Measurements from ENCODE around the gene EXOC8.
"Not testable (repeated sequence)": the region's sequence is repeated elsewhere in the genome, so short reads cannot be mapped to it uniquely, and the experiment has no call there.

The EXOC8 gene

DNA sequence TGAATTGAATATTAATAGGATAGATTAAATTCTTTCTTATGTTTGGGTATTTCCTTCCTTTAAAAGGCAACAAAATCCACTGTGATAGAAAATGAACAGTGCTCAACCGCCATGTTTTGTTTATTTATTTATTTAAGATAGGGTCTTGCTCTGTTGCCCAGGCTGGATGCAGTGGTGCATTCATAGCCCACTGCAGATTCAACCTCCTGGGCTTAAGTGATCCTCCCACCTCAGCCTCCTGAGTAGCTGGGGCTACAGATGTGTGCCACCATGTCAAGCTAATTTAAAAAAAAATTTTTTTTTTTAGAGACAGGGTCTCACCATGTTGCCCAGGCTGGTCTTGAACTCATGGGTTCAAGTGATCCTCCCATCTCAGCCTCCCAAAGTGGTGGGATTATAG lies 11.2 kb upstream of the EXOC8 start:
- DNase-seq = not testable (repeated sequence)

DNA sequence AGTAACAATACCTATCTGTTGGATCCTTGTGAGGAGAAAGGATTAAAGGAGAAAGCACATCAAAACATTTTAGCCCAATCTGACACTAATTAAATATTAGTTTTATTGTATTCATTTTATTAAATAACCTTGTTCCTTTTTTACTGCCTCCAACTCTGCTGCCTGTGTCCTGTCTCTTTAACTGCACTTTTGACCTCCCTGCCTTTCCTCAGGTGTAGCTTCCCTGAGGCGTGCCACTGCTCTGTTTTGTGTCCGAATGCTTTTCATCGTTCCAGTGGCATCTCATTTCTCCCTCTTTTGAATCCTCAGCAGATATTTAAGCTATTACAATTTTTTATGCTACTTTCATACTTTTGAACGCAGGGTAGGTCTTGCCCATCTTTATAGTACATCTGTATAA lies 10.8 kb upstream of the EXOC8 start:
- DNase-seq = no peak

DNA sequence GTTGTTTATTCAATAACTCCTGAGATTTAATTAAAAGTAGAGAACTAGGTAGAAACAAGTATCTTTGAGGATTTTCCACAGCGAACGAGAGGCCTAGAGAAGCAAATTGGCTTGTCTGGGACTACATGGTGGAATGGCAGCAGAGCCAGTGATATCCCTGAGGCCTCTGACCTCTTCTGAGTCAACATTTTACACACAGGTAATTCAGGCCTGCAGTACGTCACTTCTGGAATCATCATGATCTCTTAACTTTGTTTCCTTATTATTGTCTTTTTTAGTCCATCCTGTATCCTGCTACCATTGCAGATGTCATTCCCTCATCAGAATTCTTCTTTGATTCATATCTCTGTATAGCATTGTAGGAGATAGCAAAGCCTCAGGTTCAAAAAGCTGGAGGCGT lies 10.3 kb upstream of the EXOC8 start:
- DNase-seq = no peak

DNA sequence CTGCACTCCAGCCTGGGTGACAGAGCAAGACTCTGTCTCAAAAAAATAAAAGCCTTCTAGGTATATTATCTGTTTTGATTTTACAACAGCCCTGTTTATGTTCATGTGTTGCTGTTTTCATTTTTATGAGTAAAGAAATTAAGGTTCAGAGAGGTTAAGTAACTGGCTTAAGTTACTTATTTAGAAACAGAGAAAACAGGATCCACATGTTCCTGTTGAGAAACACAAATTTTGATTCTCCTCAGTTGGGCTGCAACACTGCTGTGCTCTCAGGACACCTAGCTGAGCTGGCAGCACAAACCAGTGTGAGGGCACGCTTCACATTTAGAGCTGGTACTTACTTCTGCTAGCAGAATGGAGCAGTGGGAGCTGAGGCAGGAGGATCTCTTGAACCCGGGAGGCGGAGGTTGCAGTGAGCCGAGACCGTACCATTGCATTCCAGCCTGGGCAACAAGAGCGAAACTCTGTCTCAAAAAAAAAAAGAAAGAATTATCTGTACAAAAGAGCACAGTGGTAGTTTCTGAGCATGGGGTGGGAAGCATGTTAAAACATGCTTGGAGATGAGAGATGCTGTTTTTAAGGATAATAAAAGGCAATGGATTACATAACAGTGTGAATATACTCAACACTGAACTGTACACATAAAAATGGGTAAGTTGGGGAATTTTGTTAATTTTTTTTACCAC lies 2.8 kb upstream of the EXOC8 start:
- no peak for DNase-seq

DNA sequence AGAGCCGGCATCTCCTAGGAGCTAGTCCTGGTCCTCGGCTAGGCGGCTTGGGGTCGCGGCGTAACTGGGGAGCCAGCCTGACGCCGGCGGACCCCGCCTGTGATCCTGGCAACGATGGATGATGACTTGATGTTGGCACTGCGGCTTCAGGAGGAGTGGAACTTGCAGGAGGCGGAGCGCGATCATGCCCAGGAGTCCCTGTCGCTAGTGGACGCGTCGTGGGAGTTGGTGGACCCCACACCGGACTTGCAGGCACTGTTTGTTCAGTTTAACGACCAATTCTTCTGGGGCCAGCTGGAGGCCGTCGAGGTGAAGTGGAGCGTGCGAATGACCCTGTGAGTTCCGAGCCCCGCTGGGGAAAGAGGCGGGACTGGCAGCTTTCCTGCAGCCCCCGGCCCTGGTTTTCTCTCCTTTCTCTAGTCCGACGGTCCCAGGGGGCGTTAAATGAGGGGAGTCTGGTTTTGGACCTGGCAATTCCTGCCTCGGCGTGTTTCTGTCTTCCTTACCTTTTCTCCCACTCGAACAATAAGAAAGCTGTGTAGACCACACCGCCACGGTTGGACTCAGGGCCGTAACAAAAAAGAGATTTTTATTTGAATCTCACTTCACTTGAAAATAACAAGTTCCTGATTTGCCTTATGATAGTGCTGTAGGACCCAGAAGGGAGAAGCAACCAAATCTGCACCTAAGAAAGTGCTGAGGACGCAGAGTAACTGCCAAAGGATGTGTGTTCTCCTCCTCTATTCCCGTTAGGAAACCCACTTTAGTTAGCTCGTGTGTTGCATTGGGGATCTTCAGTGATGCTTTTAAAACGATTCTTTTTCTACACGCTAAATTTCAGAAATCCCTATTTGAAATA lies 847 bp upstream of the EXOC8 start, which contains the start of gene SPRTN:
TSS of gene SPRTN (plus strand) at position 24 of the 859 bp plus-strand sequence. CDS start at position 115, 91 bp downstream.
- no peak for DNase-seq

DNA sequence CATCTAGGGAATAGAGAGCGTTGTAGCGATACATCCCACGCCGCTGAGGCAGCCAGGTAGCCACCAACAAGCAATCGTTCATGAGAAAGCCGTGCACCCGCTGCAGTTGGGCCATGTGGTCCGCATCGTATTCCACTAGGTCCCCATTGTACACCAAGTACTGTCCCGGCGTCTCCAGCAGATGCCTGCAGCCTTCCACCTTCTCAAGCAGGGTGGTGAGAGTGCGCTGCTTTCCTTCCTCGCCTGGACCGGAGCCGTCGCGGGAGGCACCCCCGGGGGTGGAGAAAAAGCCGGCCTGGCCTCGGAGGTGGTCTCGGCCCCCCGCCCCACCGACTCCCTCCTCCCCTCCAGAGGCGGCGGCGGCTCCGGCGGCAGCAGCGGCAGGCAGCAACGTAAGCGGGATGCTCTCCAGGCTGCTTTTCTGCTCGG lies 595 bp downstream of the EXOC8 start:
- no peak for DNase-seq

DNA sequence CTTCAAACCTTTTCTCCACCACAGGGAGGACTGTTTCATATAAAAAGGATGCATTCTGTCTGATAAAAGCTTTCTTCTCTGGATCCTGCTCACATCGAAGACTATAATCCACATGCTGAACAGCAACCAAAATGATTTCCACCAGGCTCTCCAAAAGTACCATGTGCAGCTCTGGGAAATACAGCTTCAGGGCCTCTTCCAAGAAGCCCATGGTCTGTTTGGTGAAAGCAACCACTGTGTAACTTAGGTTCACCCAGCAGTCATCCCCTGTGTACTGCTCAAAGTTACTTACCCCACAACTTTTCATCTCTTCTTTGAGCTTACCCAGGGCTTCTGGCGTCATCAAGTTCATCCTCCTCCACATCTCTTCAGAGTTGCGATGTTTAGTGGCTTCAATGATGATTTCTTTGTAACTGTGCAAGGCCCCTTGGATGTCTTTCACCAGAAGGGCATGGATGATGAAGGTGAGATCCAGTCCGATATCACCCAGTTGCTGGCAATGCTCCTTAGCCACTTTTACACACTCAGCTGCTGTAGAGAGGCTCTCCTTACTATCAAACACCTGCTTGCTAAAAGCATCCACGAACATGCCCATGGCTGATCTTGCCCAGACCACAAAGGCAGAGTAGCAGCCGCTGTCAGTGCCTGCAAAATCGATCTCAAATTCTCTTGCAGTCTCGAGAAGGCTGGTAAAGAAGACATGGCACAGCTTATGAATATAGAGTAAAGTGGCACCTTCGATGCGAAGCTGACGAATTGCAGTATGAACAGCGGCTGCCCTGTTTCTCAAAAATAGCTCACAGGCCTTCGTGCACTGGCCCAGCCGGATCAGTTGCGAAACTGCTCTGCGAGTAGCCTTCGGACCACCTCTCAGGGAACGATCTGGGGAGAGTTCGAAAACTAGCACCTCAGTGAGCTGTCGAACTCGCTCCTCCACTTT lies 1.7 kb downstream of the EXOC8 start:
- DNase-seq = no peak

DNA sequence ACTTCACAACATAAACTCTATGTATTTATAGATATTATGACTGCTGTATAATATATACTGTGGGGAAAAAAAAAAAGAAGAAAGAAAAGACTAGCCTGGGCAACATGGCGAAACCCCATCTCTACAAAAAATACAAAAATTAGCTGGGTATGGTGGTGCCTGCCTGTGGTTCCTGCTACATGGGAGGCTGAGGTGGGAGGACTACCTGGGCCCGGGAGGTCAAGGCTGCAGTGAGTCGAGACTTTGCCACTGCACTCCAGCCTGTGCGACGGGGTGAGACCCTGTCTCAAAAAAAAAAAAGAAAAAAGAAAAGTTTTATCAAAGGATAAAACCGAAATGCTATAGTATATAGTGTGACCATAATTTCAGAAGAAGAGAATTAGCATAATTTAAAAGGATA lies 2.7 kb downstream of the EXOC8 start:
- DNase-seq = no peak

DNA sequence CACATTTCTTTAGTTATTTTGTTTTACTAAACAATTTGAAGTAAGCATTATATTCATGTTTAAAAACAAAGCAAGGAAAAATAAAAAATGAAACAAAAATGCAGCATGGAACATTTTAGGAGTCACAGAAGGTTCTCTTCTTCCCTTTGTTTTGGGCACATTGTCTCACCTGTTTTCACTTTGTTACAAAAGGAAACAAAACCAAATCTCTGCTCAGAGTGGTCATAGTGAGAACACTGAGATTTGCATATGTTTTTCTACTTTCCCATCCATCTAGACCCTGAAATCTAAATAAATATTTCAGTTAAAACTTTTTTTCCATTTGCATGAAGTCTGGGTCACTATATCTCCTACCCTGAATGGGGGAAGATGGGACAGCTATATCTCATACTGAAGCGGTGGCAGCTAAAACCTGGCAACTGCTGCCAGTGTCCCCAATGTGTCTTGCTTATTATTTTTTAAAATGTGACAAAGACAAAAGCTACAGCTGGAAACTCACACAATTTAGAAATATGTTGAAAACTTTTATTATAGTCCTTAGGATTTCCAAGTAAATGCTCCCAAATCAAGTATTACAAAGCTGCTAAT lies 3.5 kb downstream of the EXOC8 start:
- no peak for DNase-seq

DNA sequence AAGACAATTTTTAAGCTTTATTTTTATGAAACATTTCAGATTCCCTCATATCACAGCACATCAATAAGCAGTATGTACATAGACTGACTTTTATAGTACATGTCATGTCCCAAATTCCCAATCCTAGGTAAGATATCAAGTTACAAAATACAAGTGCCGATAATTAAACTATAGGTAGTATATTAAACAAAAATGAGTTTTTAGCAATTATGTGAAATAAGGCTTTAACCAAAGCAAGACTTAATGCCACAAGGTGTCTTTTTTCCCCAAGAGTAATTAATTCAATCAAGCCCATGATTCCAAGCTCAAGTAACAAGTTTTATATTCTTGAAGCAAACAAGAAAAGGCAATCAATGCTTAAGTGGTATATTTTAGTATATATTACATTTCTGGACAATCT lies 4.9 kb downstream of the EXOC8 start:
- DNase-seq = no peak

DNA sequence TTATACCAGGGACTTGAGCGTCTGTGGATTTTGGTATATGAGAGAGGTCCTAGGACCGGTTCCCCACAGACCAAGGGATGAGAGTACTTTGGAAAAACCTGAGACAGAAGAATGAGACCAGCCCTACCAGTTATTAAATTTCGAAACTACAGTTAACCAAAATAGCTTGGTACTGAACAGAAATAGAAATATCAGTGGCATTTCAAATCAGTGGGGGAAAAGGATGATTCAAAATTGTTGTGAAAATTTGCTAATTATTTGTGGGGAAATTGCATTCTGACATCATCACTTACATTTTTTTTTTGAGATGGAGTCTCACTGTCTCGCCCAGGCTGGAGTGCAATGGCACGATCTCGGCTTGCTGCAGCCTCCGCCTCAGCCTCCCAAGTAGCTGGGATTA lies 8.2 kb downstream of the EXOC8 start:
- DNase-seq = no peak

DNA sequence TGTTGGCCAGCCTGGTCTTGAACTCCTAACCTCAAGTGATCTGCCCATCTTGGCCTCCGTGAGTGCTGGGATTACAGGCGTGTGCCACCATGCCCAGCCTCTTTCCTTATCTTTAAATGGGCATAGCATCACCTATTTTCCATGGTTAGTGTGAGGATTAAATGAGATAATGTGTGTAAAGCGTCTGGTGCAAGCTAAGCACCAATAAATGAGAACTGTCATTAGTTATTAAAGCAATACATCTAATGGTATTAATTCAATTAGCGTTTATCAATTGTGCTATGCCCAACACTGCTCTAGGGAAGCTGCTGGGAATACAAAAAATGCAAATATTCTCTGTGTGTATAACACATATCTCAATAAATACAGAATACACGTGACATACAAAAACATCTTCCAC lies 10.0 kb downstream of the EXOC8 start:
- no peak for DNase-seq

DNA sequence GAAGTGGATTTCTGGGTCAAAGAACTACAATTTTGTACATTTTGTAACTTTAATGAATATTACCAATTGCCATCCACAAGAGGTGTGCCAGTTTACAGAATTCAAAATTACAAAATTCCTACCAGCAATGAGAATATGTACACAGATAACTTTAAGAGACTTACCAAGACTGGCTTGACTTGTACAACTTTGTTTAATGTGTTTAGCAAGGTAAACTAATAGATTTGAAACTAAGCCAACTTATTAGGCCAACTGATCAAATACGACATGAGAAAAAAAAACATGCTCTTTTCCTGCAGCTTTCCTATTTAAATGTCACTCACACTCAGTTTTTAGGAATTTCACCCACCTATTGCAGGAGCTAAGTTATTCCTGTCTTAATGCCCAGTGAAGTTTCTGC lies 11.4 kb downstream of the EXOC8 start:
- DNase-seq = no peak

DNA sequence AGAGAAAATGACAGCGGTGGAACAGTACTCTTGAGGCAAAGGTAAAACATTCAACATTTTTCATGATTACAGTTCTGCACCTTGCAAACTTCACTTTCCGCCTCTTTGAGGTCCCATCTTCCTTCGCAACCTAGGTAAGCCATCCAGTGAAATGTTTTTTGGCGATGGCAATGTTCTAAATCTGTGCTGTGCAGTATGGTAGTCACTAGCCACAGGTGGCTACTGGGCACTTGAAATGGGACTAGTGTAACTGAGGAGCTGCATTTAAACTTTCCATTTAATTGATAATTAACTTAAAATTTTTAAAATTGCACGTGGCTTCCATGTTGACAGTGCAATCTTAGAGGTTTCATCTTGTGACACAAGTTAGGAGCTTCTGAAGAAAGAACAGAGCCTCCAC lies 13.0 kb downstream of the EXOC8 start:
- DNase-seq = no peak

DNA sequence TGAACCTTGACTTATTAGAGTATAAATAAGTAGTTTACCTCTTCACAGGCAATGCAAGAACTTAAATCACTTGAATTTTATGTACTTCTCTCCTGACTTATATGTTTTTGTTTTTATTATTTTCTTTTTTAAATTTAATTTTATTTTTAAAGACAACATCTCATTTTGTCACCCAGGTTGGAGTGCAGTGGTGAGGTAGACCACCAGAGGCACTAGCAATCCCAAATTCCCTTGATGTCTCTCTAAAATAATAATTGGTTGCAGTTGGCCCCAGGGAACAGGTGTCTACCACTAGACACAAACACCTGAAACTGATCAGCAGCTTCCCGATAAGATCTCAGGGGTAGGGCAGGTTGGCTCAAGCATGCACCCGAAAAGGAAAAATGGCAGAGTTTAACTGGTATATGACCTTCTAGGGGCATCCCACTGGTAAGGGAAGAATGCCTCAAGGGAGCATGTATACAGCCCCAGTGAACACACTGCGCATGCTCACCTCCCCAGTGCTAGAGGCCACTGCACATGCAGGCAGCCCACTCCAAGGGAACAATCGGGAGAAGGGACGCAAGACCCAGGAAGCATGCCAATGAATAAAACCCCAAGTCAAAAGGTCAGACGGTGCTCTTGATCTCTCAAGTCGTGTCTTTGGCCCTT lies 14.6 kb downstream of the EXOC8 start:
- no peak for DNase-seq

DNA sequence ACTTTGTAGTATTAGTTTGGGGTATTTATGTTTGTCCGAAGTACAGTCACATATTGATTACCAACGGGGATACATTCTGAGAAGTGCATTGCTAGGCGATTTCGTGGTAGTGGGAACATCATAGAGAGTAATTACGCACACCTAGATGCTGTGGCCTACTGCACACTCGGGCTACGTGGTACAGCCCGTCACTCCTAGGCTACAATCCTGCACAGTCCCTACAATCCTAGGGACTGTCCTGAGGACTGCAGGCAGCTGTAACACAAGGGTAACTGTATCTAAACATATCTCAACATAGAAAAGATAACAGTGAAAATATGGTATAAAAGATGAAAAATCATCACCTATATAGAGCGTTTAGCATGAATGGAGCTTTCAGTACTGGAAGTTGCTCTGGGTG lies 18.6 kb downstream of the EXOC8 start:
- DNase-seq = no peak

DNA sequence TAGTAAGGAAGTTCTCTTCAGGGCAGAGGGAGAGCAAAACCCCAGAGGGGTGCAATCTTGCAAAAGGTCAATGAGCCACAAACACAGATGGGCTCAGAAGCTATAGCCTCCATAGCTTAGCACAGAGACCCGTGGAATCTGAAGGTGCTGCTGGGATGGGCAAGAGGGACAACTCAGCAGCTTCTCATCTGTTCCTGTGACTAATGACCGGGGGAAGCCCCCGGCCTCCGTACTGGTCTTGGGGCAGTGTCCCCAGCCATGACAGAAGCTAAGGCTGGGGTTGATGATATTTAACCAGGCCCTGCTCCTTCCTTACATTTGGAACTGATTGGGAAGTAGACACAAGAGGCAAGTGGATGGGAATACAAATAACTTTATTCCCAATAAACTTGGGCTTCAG lies 19.1 kb downstream of the EXOC8 start:
- no peak for DNase-seq

DNA sequence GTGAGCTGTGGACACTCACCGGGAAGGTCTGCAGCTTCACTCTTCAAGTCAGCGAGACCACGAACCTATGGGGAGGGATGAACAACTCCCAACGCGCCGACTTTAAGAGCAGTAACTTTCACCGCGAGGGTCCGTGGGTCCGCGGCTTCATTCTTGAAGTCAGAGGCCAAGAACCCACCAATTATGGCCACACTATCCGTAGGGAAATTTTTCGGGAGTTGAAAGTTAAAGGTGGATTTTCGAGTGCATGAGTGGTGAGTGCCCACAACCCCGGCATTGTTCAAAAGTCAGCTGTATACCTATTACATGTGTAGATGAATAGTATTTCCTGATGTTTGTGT lies 19.7 kb downstream of the EXOC8 start:
- DNase-seq = no peak

DNA sequence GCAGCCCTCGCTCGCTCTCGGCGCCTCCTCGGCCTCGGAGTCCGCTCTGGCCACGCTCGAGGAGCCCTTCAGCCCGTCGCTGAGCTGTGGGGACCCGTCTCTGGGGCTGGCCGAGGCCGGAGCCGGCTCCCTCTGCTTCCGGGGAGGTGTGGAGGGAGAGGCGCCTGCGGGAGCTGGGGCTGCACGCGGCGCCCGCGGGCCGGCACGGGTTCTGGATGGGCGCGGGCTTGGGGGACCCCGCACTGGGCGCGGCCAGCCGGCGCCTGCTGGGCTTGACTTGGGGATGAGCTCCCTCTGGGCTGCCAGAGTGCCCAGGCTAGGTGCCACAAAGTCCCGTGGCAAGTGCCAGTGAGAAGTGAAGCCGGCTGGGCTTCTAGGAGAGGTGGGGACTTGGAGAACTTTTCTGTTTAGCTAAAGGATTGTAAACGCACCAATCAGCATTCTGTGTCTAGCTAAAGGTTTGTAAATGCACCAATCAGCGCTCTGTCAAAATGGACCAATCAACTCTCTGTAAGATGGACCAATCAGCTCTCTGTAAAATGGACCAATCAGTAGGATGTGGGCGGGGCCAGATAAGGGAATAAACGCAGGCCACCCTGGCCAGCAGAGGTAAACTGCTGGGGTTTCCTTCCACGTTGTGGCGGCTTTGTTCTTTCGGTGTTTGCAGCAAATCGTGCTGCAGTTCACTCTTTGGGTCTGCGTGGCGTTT lies 20.2 kb downstream of the EXOC8 start:
- no peak for DNase-seq

DNA sequence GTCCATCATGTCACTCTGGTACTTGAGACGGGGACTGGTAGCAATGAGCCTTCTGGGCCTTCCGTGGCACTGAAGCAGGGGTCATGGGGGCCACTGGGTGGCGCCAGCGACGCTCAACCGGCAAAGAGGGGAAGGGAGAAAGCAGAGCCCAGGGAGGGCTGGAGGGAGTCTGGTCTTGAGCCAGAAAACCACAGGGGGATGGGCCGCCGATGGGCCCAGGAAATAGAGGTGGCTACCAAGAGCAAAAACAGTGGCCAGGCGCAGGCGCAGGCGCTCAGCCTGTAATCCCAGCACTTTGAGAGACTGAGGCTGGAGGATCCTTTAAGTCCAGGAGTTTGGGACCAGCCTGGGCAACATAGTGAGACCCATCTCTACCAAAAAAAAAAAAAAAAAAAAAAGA lies 21.8 kb downstream of the EXOC8 start:
- peak; percentile 37 for DNase-seq

DNA sequence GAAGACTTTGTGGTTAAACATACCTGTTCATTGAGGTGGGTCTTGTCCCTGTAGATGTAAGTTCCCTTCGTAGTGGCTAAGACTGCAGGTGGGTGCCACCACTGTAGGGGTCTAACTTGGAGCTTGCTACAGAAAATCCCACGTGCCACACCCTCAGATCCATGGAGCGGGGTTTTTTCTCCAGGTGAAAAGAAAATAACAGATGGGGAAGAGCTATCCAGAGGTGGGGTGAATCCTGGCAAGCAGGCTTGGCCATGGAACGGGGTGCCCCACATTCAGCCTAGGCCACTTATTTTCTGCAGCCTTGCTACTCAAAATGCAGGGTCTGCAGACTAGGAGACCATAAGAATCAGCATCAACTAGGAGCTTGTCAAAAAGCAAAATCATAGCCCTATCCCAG lies 24.0 kb downstream of the EXOC8 start:
- DNase-seq = no peak

DNA sequence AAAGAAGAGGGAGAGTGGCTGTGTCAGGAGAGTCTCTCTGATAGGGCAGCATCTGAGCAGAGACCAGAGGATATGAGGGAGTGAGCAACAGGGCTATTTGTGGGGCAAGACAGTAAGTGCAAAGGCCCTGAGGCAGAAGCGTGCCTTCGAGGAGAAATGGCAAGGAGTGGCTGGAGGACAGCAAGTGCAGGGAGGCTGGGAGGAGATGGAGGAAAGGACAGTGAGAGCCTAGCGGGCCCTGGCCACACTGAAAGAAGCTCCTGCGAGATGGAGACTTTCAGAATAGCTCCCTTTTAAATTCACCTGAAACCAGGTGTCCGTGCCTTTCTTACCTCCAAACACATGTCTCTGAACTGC lies 25.2 kb downstream of the EXOC8 start:
- no peak for DNase-seq
